Bronchus fibroblast of lung (primary cell): Measurements from ENCODE around the gene GRIPAP1. TPM values are rescaled to one million over a fixed set of nuclear protein-coding genes. Genes with fewer than 3 reads are reported as not detected.

ENCODE experiments used
- total RNA-seq: library from RNA; depleted of rRNA; stranded (reverse); fragments of >200 nt; gene quantifications from 2 replicates; pipeline ENCODE4 v1.2.3, GENCODE V29; 2015

Gene GRIPAP1, protein sequence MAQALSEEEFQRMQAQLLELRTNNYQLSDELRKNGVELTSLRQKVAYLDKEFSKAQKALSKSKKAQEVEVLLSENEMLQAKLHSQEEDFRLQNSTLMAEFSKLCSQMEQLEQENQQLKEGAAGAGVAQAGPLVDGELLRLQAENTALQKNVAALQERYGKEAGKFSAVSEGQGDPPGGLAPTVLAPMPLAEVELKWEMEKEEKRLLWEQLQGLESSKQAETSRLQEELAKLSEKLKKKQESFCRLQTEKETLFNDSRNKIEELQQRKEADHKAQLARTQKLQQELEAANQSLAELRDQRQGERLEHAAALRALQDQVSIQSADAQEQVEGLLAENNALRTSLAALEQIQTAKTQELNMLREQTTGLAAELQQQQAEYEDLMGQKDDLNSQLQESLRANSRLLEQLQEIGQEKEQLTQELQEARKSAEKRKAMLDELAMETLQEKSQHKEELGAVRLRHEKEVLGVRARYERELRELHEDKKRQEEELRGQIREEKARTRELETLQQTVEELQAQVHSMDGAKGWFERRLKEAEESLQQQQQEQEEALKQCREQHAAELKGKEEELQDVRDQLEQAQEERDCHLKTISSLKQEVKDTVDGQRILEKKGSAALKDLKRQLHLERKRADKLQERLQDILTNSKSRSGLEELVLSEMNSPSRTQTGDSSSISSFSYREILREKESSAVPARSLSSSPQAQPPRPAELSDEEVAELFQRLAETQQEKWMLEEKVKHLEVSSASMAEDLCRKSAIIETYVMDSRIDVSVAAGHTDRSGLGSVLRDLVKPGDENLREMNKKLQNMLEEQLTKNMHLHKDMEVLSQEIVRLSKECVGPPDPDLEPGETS
- total RNA-seq: 10.8 and 11.0 TPM in 2 replicates

DNA sequence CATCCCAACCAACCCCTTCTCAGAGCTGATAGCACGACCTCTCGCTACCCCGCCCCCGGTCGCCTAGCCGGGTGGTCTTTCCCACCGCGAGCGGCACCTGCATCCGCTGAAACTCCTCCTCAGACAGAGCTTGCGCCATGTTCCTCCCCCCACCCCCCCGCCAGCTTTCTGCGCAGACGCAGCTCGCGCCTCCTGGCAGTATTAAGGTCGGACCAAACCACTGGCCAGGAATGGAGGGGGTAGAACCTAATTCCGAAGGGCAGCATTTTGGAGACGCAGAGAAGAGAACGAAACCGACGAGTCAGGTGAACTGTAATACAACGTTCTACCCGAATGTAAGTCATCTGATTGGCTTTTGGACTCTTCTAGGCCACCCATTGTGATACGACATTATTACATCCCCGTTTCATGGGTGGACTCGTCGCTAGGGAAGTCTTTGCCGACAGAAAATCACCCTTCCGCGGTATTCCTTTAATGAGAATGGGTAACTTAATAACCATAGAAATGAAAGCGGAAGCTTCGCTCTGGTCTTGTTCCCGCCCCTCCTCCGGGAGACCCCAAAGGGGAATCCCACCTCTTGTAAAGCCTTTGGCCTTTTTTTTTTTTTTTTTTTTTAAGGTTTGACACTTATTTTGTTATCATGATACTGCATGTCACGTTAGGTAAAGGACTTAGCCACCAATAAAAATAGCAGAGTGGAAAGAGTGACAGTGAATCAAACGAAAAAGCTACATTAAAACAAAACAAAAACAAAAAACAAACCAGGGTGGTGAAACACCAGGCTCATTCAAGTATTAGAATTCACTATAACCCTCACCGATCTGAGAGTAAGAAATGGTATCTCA lies at the start of gene GRIPAP1:
Gene GRIPAP1 (minus strand): TSS at position 174 of the 845 bp plus-strand sequence. CDS start 35 bp downstream, at position 139.

DNA sequence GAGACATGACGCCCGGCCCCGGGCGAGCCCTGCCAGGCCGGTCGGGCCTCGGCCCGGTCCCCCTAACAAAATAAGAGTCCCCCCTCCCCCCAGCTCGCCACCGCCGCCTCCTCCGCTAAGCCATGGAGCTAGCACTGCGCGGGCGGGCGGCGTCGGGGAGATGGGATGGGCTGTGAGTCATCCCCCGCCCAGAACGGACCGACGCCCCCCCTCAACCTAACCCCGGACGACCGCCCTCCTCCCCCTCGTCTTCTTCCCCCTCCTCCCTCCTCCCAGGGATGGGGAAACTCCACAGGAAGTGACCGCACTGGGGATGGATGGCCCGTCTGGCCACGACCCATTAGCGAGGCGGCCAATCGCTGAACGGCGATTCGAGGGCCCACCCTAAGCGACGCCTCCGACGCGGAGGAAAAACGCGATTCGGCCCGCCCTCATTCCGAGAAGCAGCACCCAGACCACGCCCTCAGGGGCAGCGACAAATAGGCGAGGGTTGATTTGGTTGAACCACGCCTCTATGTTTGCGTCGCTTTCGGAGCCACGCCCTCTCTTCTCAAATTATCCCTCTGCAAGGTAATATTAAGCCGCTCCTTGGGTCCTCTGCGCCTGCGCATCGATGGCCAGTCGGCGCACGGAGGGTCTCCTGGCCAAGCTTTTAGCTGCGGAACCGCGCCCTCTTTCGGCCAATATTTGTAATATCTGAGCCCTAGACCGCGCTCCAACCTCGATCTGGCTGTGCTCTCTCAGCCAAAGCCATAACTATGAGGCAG lies 41.3 kb upstream of the GRIPAP1 start, which contains the start of gene TFE3:
Gene TFE3 (minus strand): TSS at position 138 of the 767 bp plus-strand sequence. CDS start 131 bp downstream, at position 7.

DNA sequence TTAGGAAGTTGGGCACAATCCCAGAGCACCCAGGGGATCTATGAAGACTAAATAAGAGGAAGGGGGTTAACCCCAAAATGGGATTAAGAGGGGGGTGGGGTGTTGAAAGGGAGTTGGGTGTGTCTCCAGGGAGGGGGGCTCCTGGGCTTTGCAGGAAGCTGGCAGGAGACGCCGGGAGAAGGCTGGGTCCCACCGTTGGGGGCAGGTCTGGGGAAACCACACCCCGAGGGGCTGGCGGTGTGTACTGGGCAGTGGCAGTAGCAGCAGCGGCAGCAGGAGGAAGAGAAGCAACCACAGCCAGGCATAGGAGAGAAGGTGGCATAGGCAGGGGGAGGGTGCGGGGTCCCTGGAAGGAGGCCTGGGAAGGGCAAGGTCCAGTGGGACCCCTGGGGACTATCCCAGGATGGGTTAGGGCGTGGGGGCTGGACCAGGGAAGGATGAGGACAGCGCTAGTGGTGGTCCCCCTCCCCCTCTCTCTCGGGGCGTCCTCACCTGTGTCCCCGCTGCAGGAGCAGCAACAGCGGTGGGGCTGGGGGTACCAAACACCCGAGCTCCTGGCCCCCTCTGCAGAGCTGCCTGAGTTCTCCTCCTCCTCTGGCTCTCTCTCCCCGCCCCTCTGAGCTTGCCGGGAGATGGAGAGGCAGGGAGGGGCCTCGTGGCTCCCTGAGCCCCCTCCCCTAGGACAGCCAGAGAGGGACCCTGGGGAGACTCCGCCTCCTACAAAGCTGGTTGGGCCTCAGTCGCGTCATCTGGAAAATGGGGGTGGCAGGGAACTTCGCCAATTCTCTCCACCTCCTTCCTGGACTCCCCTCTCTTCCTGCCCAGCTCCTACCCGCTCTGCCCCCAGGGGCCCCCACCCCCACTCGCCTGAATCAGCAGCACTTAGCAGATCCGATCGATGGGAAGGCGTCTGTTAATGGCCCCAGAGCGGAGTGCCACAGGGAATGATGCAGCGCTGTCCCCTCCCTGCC lies 30.5 kb downstream of the GRIPAP1 start, which contains the start of gene KCND1:
Gene KCND1 (minus strand): TSS at position 596 of the 971 bp plus-strand sequence. CDS start 1,573 bp downstream, outside the sequence.

DNA sequence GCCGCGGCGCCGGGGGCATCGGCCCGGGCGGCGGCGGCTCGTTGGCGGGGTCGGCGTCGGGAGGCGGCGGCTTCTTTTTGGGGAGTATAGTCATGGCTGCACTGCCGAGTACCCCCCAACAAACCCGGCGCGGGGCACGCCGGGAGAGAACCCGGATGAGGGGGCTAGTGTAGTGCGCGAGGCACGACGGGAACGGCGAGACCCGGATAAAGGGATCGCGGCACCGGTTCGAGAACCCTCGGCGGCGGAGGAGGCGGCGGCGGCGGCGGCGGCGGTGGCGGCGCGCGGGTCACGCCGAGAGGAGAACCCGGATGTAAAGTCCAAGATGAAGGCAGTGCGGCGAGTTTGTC lies 44.6 kb downstream of the GRIPAP1 start, which contains the start of gene OTUD5:
Gene OTUD5 (minus strand): TSS at position 131 of the 350 bp plus-strand sequence. CDS start 37 bp downstream, at position 94.

Other genes starting within 250 kb of the GRIPAP1 start
- not detected in 2 replicates for gene GLOD5, start 240.5 kb downstream of the GRIPAP1 start, total RNA-seq
- not detected in 2 replicates for gene GATA1, start 215.7 kb downstream of the GRIPAP1 start, total RNA-seq
- 42.8 and 51.6 TPM in 2 replicates for gene HDAC6, start 200.2 kb downstream of the GRIPAP1 start, total RNA-seq
- gene ERAS, start 175.8 kb downstream of the GRIPAP1 start, total RNA-seq: not detected in 2 replicates
- 0.17 TPM in 1 of 2 replicates, not detected in the other for gene PCSK1N, start 166.7 kb downstream of the GRIPAP1 start, total RNA-seq
- gene TIMM17B, start 104.5 kb downstream of the GRIPAP1 start, total RNA-seq: 58.7 and 71.3 TPM in 2 replicates
- 68.1 and 77.9 TPM in 2 replicates for gene PQBP1, start 104.3 kb downstream of the GRIPAP1 start, total RNA-seq
- 30.9 and 35.3 TPM in 2 replicates for gene SLC35A2, start 90.6 kb downstream of the GRIPAP1 start, total RNA-seq
- 10.9 and 11.9 TPM in 2 replicates for gene PIM2, start 83.2 kb downstream of the GRIPAP1 start, total RNA-seq
- 37.0 and 38.7 TPM in 2 replicates for gene OTUD5, start 44.7 kb downstream of the GRIPAP1 start, total RNA-seq
- gene KCND1, start 30.4 kb downstream of the GRIPAP1 start, total RNA-seq: 1.3 TPM in 2 replicates
- 46.1 and 51.9 TPM in 2 replicates for gene TFE3, start 41.1 kb upstream of the GRIPAP1 start, total RNA-seq
- gene CCDC120, start 56.7 kb upstream of the GRIPAP1 start, total RNA-seq: 0.50 and 1.5 TPM in 2 replicates
- gene PRAF2, start 71.7 kb upstream of the GRIPAP1 start, total RNA-seq: 25.6 and 32.1 TPM in 2 replicates
- 45.6 and 47.2 TPM in 2 replicates for gene WDR45, start 77.6 kb upstream of the GRIPAP1 start, total RNA-seq
- gene GPKOW, start 121.5 kb upstream of the GRIPAP1 start, total RNA-seq: 14.6 TPM in 2 replicates
- gene MAGIX, start 160.5 kb upstream of the GRIPAP1 start, total RNA-seq: 1.3 TPM in 2 replicates
- 115 and 131 TPM in 2 replicates for gene PLP2, start 169.6 kb upstream of the GRIPAP1 start, total RNA-seq
- 6.6 and 8.6 TPM in 2 replicates for gene PRICKLE3, start 184.1 kb upstream of the GRIPAP1 start, total RNA-seq
- gene SYP, start 197.9 kb upstream of the GRIPAP1 start, total RNA-seq: 0.15 and 0.17 TPM in 2 replicates
- not detected in 2 replicates for gene CACNA1F, start 231.1 kb upstream of the GRIPAP1 start, total RNA-seq
- 14.7 and 16.3 TPM in 2 replicates for gene CCDC22, start 233.2 kb upstream of the GRIPAP1 start, total RNA-seq